Liver (tissue), 3 donors: Measurements from ENCODE around the gene GRIK1.

Source experiments
- TAF1 ChIP-seq: conservative IDR thresholded peaks from 2 replicates; pipeline ENCODE4 v1.6.1; 2016; ENCODE audit warnings: antibody characterized with exemption, mild to moderate bottlenecking
- YY1 ChIP-seq: IDR thresholded peaks from 2 replicates; pipeline ENCODE4 v1.6.1; 2016; ENCODE audit warnings: antibody characterized with exemption, mild to moderate bottlenecking
- TF ChIP-seq, protein P1 (sequence below): fragments of 150-350 bp; IDR thresholded peaks from 2 replicates; pipeline ENCODE4 v1.5.1; 2017; ENCODE audit warnings: improper control_type of control experiment, low read depth, low read length; ENCODE audit not compliant: missing input control
- TF ChIP-seq, protein P2 (sequence below): IDR thresholded peaks from 2 replicates; pipeline ENCODE4 v1.6.1; 2016; ENCODE audit warnings: antibody characterized with exemption
- donor health status: healthy.
- donor health status: healthy.

DNA sequence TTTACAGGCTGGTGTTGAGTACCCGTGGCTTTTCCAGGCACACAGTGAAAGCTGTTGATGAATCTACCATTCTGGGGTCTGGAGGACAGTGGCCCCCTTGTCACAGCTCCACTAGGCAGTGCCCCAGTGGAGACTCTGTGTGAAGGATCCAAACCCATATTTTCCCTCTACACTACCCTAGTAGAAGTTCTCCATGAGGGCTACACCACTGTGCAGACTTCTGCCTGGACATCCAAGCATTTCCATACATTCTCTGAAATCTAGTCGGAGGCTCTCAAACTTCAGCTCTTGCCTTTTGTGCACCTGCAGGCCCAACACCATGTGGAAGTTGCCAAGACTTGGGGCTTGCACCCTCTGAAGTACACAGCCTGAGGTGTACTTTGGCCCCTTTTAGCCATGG, 413.3 kb downstream of the GRIK1 start:
- no peak for TF ChIP-seq TAF1
- no peak for TF ChIP-seq YY1
- TF ChIP-seq, protein P1, sequence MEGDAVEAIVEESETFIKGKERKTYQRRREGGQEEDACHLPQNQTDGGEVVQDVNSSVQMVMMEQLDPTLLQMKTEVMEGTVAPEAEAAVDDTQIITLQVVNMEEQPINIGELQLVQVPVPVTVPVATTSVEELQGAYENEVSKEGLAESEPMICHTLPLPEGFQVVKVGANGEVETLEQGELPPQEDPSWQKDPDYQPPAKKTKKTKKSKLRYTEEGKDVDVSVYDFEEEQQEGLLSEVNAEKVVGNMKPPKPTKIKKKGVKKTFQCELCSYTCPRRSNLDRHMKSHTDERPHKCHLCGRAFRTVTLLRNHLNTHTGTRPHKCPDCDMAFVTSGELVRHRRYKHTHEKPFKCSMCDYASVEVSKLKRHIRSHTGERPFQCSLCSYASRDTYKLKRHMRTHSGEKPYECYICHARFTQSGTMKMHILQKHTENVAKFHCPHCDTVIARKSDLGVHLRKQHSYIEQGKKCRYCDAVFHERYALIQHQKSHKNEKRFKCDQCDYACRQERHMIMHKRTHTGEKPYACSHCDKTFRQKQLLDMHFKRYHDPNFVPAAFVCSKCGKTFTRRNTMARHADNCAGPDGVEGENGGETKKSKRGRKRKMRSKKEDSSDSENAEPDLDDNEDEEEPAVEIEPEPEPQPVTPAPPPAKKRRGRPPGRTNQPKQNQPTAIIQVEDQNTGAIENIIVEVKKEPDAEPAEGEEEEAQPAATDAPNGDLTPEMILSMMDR: no peak
- TF ChIP-seq, protein P2, sequence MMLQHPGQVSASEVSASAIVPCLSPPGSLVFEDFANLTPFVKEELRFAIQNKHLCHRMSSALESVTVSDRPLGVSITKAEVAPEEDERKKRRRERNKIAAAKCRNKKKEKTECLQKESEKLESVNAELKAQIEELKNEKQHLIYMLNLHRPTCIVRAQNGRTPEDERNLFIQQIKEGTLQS: no peak
